NB4 (cell line): ENCODE results near the gene TRIO.

Experiments
- MYC ChIP-seq: IDR thresholded peaks from 2 replicates; pipeline ENCODE4 v1.6.1; 2011; ENCODE audit warnings: low read depth, low read length
- TF ChIP-seq, protein P1 (sequence below): IDR thresholded peaks from one replicate; pipeline ENCODE4 v1.5.1; 2012; ENCODE audit warnings: low read depth, low read length
- TF ChIP-seq, protein P2 (sequence below): IDR thresholded peaks from 2 replicates; pipeline ENCODE4 v1.6.1; 2011; ENCODE audit warnings: low read depth, low read length

DNA sequence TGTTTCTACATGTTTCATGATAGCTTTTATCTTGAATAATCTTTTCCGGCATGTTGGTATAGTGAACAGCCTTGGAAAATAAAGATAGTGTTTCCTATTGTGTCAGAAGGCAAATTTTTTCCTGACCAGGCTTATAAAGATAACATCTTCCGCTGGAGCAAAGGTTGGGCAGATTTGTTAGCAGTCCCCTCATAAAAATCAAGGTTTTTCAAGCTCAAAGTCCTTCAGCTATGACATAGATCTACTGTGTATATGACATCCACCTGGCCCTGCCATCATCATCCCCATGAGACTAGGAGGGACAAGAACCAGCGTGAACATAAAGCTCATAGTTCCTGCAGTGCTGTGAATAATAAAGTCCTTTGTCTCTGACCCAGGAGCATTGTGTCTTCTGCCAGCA lies 408.1 kb downstream of the TRIO start:
- TF ChIP-seq, protein P1, sequence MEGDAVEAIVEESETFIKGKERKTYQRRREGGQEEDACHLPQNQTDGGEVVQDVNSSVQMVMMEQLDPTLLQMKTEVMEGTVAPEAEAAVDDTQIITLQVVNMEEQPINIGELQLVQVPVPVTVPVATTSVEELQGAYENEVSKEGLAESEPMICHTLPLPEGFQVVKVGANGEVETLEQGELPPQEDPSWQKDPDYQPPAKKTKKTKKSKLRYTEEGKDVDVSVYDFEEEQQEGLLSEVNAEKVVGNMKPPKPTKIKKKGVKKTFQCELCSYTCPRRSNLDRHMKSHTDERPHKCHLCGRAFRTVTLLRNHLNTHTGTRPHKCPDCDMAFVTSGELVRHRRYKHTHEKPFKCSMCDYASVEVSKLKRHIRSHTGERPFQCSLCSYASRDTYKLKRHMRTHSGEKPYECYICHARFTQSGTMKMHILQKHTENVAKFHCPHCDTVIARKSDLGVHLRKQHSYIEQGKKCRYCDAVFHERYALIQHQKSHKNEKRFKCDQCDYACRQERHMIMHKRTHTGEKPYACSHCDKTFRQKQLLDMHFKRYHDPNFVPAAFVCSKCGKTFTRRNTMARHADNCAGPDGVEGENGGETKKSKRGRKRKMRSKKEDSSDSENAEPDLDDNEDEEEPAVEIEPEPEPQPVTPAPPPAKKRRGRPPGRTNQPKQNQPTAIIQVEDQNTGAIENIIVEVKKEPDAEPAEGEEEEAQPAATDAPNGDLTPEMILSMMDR, result no peak
- TF ChIP-seq MYC, result no peak
- TF ChIP-seq, protein P2, sequence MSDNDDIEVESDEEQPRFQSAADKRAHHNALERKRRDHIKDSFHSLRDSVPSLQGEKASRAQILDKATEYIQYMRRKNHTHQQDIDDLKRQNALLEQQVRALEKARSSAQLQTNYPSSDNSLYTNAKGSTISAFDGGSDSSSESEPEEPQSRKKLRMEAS, result no peak
